Memory B cell (primary cell): ENCODE results near the gene RABGAP1L.
A peak's percentile ranks its signal among the peaks of the same experiment; 100 is the strongest.

ENCODE experiments used
- ATAC-seq: fragments of 150-1000 bp; cut with Tn5 transposase; 2 replicates; pipeline ENCODE4 v1.10.0; 2021; ENCODE audit warnings: low read depth, mild to moderate bottlenecking, moderate library complexity
- DNase-seq, 2 donors: peaks; one replicate each; pipeline ENCODE4 v3.0.0; 2022; ENCODE audit warnings: low spot score in 2 of 2
- H3K27ac Mint-ChIP-seq: one replicate; pipeline ENCODE4 v1.8.0; 2022; ENCODE audit warnings: mild to moderate bottlenecking, moderate library complexity, mixed read lengths
- H3K27me3 Mint-ChIP-seq: one replicate; pipeline ENCODE4 v1.8.0; 2022; ENCODE audit warnings: mixed read lengths
- H3K36me3 Mint-ChIP-seq: one replicate; pipeline ENCODE4 v1.8.0; 2022; ENCODE audit warnings: mild to moderate bottlenecking, mixed read lengths
- H3K4me1 Mint-ChIP-seq: one replicate; pipeline ENCODE4 v1.8.0; 2022; ENCODE audit warnings: mixed read lengths
- H3K4me3 Mint-ChIP-seq: one replicate; pipeline ENCODE4 v1.8.0; 2022; ENCODE audit warnings: mild to moderate bottlenecking, moderate library complexity, mixed read lengths
- H3K9me3 Mint-ChIP-seq: one replicate; pipeline ENCODE4 v1.8.0; 2022; ENCODE audit warnings: mixed read lengths

RABGAP1L gene

DNA sequence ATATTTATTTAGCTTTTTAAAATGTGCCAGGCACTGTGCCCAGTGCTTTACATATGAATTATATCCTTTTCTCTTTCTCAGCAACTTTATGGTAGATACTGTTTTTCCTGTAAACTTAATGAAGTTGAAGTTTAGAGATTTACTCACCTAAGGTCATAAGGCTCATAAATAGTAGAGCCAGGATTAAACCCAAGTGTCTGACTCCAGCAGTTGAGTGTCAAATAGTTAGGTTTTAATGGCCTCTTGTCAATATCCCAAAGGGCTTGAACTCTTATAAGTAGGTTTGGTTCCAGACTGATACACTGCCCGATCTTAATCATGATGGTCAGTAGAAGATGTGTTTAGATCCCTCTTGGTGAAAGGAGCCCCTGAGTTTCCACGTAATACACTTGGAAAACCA is 37.8 kb downstream of the RABGAP1L start:
- peaks cover 12% of the 10 kb centered on the region for H3K4me1 Mint-ChIP-seq

DNA sequence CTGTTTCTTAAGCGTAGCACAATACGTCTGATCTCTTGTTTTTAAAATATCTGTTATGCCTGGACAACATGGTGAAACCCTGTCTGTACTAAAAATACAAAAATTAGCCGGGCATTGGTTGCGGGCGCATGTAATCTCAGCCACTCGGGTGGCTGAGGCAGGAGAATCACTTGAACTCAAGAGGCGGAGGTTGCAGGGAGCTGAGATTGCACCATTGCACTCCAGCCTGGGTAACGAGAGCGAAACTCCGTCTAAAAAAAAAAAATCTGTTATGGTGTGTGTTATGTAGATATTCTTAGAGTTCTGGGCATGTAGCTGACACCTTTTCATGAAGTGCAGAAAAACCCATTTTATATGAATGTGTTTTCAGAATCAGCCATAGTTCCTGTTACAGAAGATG is 38.2 kb downstream of the RABGAP1L start:
- Mint-ChIP-seq H3K4me3 (no peak overlapping the region), H3K9me3 (no peaks in the 10 kb centered on the region), H3K27me3 (no peaks in the 10 kb centered on the region), H3K27ac (peak overlapping the region; percentile 22), H3K4me1 (peaks cover 12% of the 10 kb centered on the region), H3K36me3 (peaks cover 12% of the 10 kb centered on the region)
- DNase-seq (no peak), ATAC-seq (no peak)

More for the DNA sequence above, 37.8 kb downstream of the RABGAP1L start:
- DNase-seq (no peak), ATAC-seq (no peak)
- Mint-ChIP-seq H3K27me3 (no peaks in the 10 kb centered on the region), H3K36me3 (peaks cover 11% of the 10 kb centered on the region), H3K4me3 (no peak overlapping the region), H3K27ac (peak overlapping the region; percentile 22), H3K9me3 (no peaks in the 10 kb centered on the region)

DNA sequence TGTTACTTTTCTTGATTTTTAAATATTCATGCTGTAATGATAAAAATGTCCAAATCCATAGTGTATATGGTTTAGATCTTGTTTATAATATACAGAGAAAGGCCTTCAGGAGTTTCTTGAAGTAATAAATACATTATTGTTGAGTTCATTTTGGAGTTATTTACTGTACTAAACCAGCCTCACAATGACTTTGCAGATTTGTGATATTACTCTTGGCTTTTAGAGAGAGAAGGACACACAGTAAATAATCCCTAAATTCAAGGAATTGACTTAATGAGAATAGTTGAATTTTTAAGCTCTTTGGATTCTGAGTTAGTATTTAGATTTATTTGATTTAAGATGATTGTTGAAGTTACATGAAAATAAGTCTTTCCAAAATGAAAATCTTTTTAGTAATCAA is 38.9 kb downstream of the RABGAP1L start:
- Mint-ChIP-seq H3K9me3 (no peaks in the 10 kb centered on the region), H3K27me3 (no peaks in the 10 kb centered on the region), H3K4me3 (no peak overlapping the region), H3K4me1 (peaks cover 15% of the 10 kb centered on the region), H3K27ac (peak overlapping the region; percentile 21), H3K36me3 (peaks cover 12% of the 10 kb centered on the region)
- ATAC-seq (no peak), DNase-seq (no peak)

DNA sequence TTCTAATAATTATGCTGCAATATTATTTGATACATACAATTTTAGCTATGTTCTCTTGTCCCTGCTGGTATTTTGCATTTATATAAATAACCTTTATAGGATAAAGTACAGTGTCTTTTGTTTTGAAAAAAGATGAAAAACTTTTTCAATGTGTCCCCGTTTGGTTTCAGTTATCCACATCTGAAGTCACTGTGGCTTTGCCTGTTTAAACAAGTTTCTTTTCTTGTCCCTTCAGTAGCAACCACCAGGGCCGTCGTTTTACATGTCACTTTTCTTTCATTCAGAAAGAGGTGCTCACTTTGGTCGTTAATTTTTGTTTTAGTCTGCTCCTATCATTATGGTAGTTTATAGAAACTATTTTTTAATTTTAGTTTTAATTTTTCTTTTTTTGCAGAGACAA is 41.4 kb downstream of the RABGAP1L start:
- no peak for DNase-seq
- no peaks in the 10 kb centered on the region for H3K27me3 Mint-ChIP-seq
- ATAC-seq: no peak
- H3K27ac Mint-ChIP-seq: no peak overlapping the region
- H3K36me3 Mint-ChIP-seq: peaks cover 10% of the 10 kb centered on the region
- peaks cover 33% of the 10 kb centered on the region for H3K4me1 Mint-ChIP-seq
- no peaks in the 10 kb centered on the region for H3K9me3 Mint-ChIP-seq
- H3K4me3 Mint-ChIP-seq: no peak overlapping the region

DNA sequence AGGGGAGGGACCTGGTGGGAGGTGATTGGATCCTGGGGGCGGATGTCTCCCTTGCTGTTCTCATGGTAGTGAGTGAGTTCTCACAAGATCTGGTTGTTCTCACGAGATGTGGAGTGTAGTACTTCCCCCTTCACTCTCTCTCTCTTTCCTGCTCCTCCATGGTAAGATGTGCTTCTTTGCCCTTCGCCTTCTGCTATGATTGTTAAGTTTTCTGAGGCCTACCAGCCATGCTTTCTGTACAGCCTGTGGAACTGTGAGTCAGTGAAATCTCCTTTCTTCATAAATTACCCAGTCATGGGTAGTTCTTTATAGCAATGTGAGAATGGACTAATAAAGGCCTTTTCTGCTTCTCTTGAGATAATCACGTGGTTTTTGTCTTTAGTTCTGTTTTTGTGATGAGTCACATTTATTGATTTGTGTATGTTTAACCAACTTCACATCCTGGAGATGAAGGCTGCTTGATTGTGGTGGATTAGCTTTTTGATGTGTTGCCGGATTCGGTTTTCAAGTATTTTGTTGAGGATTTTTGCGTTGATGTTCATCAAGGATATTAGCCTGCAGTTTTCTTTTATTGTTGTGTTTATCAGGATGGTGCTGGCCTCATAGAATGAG is 45.5 kb downstream of the RABGAP1L start:
- Mint-ChIP-seq H3K27me3 (no peaks in the 10 kb centered on the region), H3K4me1 (peaks cover 43% of the 10 kb centered on the region), H3K9me3 (no peaks in the 10 kb centered on the region), H3K27ac (peak overlapping the region; percentile 76), H3K4me3 (peak overlapping the region; percentile 53), H3K36me3 (peaks cover 7% of the 10 kb centered on the region)
- DNase-seq: peak in 1 of 2 donors; percentile 1
- peak; percentile 78 for ATAC-seq

DNA sequence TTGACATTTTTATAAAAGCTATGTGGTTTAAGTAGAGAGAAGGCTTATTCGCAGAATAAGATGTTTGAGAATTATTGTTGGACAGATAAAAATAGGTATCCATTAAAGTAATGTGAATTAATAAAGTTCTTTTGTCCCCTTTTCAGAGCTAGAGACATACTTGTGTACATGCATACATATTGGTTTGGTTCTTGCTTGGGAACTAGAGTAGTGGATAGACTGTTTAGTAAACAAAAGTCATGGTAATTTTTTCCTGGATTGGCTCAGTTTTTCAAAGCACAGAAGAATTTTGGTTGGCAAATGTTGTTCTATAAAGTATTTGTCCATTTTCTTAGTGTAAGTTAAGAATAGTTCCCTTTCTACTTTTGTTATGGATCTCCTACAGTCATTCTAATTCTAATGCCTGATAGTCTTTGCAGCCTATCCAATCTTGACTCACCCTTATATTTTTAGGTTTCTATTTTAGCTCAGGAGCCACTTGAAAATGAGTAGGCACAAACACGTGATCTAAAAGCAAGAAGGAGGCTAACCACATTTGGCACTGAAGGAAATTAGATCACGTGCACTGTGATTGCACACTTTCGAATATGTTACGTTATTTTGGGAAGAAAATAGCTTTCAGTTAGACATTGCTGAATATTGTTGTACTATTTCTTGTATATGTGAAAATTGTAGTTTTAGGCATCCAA is 47.0 kb downstream of the RABGAP1L start:
- H3K4me3 Mint-ChIP-seq: peak overlapping the region; percentile 43
- peaks cover 4% of the 10 kb centered on the region for H3K9me3 Mint-ChIP-seq
- ATAC-seq (peak; percentile 39), DNase-seq (no peak)
- H3K27me3 Mint-ChIP-seq: no peaks in the 10 kb centered on the region
- H3K36me3 Mint-ChIP-seq: peaks cover 11% of the 10 kb centered on the region
- H3K27ac Mint-ChIP-seq: peak overlapping the region; percentile 76
- peaks cover 47% of the 10 kb centered on the region for H3K4me1 Mint-ChIP-seq

DNA sequence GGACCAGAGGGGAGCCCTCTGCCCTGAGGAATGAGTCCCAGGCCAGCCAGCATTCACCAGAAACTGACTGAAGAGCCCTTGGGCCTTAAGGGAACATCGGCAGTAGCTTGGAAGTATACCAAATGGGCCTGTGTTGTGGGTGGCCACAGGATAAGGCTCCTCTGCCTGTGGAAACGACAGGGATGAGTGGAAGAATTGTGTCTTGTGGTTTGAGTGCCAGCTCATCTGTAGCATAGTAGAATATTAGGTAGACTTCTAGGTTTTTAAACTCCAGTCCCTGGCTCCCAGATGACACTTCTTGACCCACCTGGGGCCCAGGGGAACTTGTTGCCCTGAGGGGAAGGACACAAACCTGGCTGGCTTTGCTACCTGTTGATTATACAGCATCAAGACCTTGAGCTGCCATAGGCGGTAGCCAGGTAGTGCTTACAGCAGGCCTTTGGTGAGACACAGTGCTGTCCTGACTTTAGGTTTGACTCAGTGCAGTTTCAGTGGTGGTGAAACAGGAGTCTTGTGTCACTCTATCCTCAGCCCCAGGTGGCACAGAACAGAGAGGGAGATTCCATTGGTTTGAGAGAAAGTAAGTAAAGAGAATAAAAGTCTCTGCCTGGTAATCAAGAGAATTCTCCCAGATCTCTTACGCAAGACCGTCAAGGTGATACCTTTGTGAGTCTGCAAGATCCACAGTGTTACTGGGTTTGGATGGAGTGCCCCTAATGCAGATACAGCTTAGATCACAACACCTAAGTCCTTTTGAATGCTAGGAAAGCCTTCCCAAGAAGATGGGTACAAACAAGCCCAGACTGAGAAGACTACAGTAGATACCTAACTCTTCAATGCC is 50.2 kb downstream of the RABGAP1L start:
- no peak overlapping the region for H3K4me3 Mint-ChIP-seq
- no peak for ATAC-seq

DNA sequence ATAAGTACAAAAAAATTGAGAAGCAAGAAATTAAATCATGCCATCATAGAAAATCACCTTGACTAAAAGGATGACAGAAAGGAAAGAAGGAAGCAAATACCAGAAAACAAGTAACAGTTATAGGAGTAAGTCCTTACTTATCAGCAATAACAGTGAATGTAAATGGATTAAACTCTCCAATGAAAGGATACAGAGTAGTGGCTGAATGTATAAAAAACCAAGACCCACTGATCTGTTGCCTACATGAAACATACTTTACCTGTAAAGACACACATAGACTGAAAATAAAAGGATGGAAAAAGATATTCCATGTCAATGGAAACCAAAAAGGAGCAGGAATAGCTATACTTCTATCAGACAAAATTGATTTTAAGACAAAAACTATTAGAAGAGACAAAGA is 52.2 kb downstream of the RABGAP1L start:
- Mint-ChIP-seq H3K27me3 (no peaks in the 10 kb centered on the region), H3K36me3 (peaks cover 4% of the 10 kb centered on the region), H3K9me3 (peaks cover 6% of the 10 kb centered on the region), H3K27ac (peak overlapping the region; percentile 57), H3K4me1 (peaks cover 16% of the 10 kb centered on the region), H3K4me3 (no peak overlapping the region)
- ATAC-seq: no peak
- DNase-seq: no peak

More for the DNA sequence above, 50.2 kb downstream of the RABGAP1L start:
- H3K4me1 Mint-ChIP-seq: peaks cover 33% of the 10 kb centered on the region
- peaks cover 8% of the 10 kb centered on the region for H3K36me3 Mint-ChIP-seq
- no peak for DNase-seq
- H3K27ac Mint-ChIP-seq: peak overlapping the region; percentile 7
- H3K9me3 Mint-ChIP-seq: peaks cover 6% of the 10 kb centered on the region
- no peaks in the 10 kb centered on the region for H3K27me3 Mint-ChIP-seq

DNA sequence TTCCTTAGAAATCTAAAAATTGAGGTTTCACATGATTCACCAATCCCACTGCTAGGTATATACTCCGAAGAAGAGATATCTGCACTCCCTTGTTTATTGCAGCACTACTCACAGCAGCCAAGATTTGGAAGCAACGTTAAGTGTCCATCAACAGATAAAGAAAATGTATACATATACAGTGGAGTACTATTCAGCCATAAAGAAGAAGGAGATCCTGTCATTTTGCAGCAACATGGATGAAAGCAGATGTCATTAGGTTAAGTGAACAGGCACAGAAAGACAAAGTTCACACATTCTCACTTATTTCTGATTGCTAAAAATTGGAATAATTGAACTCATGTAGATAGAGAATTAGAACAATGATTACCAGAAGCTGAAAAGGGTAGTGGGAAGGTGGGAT is 56.4 kb downstream of the RABGAP1L start:
- DNase-seq (no peak), ATAC-seq (no peak)
- H3K36me3 Mint-ChIP-seq: peaks cover under 1% of the 10 kb centered on the region
- peaks cover 7% of the 10 kb centered on the region for H3K4me1 Mint-ChIP-seq
- H3K27me3 Mint-ChIP-seq: no peaks in the 10 kb centered on the region
- peak overlapping the region; percentile 14 for H3K27ac Mint-ChIP-seq
- no peak overlapping the region for H3K4me3 Mint-ChIP-seq
- peaks cover 2% of the 10 kb centered on the region for H3K9me3 Mint-ChIP-seq

DNA sequence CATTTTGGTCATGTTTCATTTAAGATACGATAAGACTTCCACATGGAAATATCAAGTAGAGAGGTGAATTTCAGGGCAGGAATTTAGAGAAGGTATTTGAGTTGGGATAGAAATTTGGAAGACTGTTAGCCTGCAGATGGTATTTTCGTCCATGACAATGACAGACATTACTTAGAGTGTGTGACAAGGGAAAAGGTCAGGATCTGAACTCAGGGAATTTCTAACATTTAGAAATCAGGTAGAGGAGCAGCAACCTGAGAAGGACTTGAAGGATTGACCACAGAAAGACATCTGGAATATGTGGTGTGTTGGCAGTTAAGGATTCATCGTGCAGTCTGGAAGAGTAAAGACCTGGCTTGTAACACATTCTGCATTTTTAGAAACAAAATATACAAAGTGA is 57.9 kb downstream of the RABGAP1L start:
- Mint-ChIP-seq H3K27me3 (no peaks in the 10 kb centered on the region), H3K9me3 (no peaks in the 10 kb centered on the region), H3K4me3 (no peak overlapping the region), H3K27ac (no peak overlapping the region), H3K36me3 (peaks cover 9% of the 10 kb centered on the region), H3K4me1 (peaks cover 3% of the 10 kb centered on the region)
- ATAC-seq: peak; percentile 22
- no peak for DNase-seq

DNA sequence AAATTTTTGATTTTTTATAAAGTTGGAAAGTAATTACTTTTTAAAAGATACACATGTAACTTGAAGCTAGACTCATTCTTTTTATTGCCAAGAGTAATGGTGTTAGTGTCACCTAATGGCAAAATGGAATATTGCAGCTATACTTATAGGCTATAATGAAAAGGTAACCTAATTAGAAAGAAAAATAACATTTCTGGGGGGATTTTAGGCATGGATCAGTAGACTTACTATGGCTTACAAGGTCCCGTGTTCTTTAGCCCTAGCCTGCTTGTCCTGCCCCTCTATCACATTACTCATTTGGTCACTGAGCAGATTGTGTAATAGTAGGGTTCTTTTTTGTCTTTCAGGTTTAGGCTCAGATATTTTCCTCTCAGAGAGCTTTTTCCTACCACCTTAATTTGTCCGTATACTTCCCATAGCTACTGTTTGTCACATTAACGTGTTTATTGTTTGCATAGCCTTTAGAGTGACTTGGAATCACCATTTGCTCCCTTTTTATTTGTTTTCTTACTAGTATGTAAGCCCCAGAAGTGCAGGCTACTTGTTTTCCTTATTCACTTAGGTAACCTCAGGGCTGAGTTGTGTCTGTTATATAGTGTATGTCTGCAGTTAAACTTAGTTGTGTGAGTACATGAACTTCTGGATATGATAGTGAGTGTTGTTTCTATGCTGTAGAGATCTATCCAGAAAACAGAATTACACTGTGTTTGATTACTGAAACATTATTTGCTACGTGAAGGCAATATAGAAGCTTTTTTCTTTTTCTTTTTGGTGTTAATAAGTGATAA is 58.7 kb downstream of the RABGAP1L start:
- ATAC-seq (peak; percentile 73), DNase-seq (peak in 1 of 2 donors; percentile 33)
- Mint-ChIP-seq H3K4me3 (no peak overlapping the region), H3K27ac (no peak overlapping the region), H3K36me3 (peaks cover 13% of the 10 kb centered on the region), H3K9me3 (peaks cover 2% of the 10 kb centered on the region), H3K4me1 (peaks cover 3% of the 10 kb centered on the region), H3K27me3 (no peaks in the 10 kb centered on the region)

DNA sequence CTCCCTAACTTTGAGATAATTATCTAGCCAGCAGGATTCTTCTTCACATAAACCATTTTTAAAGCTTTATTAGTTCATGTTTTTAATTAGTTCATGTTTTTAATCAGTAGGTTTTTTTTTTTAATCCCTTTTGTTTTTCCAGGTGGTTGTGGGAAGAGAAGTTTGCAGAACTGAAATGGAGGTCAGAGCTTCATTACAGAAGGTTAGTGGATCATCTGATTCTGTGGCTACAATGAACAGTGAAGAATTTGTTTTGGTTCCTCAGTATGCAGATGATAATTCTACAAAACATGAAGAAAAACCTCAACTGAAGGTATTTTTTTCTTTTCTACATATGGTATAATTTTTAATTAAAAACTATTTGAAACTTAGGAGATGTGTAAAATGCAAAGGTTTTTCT is 59.7 kb downstream of the RABGAP1L start:
- H3K36me3 Mint-ChIP-seq: peaks cover 13% of the 10 kb centered on the region
- ATAC-seq (no peak), DNase-seq (no peak)
- H3K4me1 Mint-ChIP-seq: peaks cover 3% of the 10 kb centered on the region
- H3K4me3 Mint-ChIP-seq: no peak overlapping the region
- peaks cover 2% of the 10 kb centered on the region for H3K9me3 Mint-ChIP-seq
- H3K27ac Mint-ChIP-seq: no peak overlapping the region
- H3K27me3 Mint-ChIP-seq: no peaks in the 10 kb centered on the region

DNA sequence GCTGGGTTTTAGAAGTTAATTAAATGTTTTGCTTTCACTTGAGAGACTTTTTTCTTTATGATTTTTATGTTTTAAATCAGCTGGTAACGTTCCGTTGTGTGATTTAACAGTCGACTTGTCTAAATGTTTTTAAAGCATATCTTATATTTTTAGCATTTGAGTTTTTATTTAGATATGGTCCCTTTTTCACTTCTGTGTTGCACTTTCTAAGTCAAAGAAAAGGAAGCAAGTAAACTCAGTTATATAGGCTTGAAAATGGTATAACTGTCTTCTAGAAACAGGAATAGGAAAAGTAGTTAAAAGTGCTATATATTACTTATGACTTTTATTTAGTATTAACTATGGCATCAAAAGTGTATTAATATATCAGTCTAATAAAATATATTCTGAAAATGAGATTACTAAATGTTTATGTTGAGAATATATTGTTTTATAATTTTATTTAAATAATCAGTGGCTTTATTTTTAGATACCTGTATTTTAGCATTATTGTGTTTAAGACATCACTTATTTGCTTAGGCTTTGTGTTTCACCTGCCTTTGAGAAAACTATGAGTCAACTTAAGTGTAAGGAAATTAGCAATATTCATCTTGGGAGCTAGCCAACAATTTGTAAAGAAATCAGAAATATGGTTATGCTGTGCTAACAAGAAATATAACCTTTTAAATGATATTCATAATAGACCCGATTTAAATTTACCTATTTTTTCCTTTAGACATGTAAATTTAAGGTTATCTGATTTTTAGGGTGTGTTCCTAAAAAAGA is 60.5 kb downstream of the RABGAP1L start:
- no peak overlapping the region for H3K4me3 Mint-ChIP-seq
- peaks cover 16% of the 10 kb centered on the region for H3K36me3 Mint-ChIP-seq
- no peaks in the 10 kb centered on the region for H3K27me3 Mint-ChIP-seq
- ATAC-seq: no peak
- H3K4me1 Mint-ChIP-seq: peaks cover 3% of the 10 kb centered on the region
- no peak for DNase-seq
- H3K9me3 Mint-ChIP-seq: peaks cover 2% of the 10 kb centered on the region
- no peak overlapping the region for H3K27ac Mint-ChIP-seq
